ENCODE measurements around the gene ALCAM.
"Not testable (repeated sequence)": the region's sequence is repeated elsewhere in the genome, so short reads cannot be mapped to it uniquely, and the experiment has no call there.

Gene ALCAM

DNA sequence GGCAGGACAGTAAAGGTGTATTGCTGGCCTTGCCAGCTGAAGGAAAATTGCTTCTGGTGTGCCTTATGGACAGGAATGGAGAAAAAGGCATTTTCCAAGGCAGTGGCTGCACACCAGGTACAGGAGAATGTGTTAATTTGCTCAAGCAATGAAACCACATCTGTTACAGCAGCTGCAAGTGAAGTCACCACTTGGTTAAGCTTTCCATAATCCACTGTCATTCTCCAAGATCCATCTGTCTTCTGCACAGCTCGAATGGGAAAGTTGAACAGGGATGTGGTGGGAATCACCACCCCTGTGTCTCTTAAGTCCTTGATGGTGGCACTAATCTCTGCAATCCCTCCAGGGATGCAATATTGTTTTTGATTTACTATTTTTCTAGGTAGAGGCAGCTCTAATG, 236.8 kb downstream of the ALCAM start:
- DNase-seq: not testable (repeated sequence)

DNA sequence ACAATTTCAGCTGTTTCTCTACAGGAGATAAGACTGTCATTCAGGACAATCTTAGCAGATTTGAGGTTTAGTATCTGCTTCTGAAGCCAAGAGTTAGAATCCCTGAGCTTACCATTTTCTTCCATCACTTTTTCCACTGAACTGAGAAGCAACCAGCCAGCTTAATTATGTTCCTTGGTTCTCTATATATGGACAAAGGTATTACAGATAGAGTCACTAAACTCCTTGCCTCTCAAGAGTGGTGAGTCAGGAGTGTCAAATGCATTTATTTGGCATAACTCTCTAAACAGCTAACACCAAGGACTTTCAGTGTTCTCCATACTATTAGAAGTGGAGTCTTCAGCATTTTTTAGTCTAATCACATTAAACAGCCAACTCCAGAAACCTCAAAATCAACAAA, 239.3 kb downstream of the ALCAM start:
- DNase-seq: peak; percentile 78

DNA sequence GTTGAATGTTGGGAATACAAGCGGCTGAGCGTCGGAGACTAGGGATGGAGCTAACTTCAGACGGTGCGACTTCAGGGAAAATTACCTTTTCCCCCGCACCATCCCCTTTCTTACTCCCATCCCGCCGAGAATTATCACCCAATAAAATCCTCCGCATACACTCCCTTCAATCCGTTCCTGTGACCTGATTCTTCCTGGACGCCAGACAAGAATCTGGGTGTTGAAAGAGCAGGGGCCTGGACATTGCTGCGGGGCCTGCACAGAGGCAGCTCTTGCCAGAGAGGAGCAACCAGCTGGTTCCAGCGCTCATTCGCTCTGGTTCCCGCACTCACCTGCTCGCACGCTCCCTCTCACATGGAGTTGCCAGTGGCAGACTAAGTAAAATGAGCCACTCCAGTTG, 241.9 kb downstream of the ALCAM start:
- DNase-seq: peak; percentile 22

DNA sequence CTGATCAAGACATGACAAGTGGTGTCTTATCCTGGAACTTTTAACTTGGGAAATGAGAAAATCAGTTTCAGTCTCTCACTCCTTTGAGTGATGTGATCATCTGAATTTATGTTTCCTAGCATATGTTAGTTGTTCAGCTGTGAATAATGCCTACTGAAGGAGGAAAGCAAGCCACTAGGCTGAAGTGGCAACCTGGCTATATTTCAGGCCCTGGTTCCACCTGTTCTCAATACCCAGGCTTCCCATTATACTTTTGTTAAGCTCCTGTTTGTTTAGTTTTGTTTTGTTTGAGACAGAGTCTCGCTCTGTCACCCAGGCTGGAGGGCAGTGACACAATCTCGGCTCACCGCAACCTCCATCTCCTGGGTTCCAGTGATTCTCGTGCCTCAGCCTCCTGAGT, 243.8 kb downstream of the ALCAM start:
- DNase-seq: no peak

DNA sequence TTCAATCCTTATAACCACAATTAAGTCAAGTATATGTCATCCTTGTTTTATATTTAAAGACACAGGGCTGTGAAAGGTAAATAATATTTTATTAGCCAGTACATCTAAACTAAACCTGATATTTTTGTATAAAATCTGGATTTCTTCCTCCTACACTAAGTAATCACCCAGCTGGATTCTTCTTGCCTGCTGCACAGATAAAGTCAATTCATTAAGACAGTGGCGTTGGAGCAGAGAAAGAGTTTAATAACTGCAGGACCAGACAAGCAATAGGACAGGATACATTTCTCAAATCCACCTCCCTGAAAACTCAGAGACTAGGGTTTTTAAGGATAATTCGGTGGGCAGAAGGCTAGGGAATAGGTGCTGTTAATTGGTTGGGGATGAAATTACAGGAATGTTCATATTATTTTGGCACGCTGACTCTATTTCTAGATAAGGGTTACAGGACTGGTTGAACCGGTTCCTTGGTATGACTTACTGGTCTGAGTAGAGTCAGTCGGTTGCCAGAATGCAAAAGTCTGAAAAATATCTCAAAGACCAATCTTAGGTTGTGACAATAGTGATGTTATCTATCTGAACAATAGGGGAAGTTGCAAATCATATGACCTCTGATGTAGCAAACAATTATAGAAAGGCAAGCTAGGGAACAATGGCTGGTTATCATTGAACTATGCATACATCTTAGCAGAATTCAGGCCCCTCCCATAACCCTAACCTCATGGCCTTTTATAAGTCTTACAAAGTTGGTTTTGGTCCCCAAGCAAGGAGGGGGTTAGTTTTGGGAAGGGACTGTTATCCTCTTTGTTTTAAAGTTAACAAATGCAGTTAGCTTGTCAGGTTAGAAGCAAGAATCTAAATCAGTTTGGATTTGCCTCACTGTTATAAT, 244.8 kb downstream of the ALCAM start:
- no peak for DNase-seq

DNA sequence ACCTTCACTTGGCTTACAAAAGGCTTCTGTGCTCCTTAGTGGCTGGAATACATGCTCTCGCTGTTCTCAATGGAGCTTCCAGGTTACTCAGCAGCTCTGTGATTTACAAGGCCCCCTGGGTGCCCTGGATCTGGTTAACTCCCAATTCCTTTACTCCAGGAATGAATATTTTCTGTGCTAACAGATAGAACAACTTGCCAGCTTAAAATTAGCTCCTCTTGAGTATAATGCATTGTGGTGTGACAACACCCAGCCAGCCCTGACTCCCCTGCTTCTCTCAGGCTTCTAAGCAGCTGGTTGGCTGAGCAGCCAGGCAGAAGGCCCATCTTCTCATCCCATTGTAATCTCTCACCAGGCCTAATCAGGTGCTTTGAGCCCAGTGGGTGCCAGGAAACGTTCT, 246.4 kb downstream of the ALCAM start:
- peak; percentile 44 for DNase-seq

DNA sequence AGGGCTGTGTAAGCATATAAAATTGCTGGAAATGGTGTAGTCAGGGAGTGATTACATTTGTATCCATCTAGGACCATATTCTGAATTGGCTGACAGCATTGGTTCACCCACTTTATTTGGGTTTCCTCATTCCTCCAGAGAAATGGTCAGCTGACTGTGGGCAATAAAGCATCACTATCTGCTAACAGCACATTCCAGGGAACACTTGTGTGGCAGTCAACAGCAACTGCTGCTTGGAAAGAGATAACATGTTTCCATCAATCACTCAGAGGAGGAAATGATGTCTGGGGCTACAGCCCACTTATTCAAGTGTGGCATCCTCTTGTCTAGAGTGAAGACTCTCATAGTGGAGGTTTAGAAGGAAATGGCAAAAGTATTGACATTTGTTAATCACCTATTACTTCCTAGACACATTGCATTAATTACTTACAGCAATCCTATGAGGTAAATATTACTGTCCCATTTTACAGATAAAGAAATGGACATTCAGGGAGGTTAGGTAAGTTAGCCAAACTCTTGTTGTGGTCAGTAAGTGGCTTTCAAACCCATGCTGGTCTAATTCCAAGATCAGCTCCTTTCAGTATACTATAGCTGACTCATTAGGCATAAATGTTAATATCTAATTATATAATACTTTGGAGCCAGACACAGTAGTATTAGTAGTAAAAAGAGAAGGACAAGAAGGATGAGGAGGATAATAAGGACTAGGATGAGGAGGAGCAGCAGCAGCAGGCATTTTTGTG, 247.8 kb downstream of the ALCAM start:
- DNase-seq: peak; percentile 23

DNA sequence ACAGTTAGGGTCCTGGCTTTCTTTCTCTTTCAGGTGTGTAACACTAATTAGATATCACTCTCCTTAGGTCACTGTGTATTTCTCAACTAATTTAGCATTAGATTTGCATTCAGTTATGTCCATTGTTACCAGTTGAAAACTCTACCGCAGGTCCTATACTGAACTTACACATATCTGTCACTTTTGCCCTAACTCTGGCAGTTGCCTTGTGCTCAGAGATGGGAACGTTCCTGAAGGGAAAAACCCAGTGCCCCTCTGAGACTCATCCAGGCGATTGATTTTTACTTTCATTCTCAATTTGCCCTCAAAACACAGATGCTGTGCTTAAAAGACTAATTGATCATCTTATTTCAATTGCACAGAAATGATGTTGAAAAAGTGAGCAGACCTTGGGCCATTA, 249.1 kb downstream of the ALCAM start:
- DNase-seq: no peak

DNA sequence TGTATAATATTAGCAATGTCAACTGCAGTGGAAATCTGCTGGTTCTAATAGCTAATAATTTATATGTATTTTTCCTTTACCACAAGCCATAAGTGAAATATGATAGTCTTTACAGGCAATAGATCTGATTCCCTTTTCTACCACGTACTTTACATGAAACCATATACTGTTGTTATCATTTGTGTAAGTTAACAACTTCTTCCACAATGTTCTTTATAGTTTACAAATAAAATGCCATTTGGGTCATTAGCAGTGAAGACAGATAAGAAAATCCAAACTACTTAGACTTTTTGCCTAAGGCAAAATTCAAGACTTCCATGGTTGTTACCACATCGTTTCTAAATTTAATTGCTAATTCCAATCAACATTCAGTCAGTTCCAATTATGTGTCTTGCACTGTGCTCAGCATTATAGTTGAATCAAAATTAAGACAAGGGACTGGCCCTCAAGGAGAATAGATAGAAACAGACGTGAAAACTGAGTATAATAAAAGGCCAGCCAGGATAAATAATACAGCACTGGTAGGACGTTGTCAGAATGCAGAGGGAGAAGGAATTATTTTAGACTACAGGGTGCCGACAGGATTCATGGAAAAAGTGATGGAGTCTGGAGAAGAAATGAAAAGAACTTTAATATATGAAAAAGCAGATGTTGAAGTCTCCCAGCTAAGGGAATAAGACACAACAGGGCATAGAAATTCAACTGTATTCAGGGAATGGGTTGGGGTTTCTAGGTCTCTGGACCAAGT, 249.8 kb downstream of the ALCAM start:
- no peak for DNase-seq

DNA sequence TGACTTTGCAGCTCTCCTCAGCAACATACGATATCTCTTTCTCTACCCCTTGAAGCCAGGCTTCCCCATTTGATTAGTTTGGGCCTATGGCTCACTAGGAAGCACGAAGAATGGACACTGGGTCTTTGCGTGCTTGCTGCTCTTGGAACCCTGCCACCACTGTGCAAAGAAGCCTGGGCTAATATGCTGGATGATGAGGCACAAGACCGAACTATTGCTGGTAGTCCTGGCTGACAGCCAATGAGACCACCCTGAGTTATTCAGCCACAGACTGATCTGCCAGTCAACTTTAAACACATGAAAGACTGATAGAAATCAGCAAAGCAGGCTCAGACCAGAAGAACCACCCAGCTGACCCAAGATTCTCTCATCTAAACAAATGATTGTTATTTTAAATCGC, 251.8 kb downstream of the ALCAM start:
- DNase-seq: no peak

DNA sequence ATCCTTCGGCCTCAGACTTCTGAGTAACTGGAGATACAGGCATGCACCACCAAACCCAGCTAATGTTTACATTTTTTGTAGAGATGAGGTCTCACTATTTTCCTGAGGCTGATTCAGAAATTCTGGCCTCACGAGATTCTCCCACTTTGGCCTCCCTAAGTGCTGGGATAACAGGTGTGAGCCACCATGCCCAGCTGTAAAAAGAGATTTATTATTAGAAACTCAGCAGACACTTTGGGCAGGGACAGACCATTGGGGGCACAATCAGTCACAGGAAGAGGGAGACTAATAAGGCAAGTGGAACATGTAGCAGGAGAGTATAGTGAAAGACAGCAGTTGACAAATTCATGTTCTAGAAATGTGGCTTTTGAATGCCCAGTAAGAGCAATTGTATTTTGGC, 252.9 kb downstream of the ALCAM start:
- DNase-seq: no peak

DNA sequence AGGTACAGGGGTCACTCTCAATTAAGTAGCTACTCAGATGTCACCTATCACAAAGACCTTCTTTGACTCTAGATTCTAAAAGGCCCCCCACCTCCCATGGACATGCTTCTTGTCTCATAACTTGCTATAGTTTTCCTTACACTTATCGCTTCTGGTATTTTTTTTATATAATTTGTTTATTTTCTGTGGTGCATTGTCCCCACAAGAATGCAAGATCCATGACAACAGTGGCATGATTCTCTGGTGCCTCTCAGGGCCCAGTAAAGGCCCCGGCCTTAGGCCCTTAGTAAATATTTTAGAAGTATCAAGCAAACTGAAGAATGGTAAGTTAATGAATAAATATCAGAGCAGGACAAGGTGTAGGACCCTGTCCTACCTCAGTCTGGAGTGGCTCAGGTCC, 253.5 kb downstream of the ALCAM start:
- no peak for DNase-seq

DNA sequence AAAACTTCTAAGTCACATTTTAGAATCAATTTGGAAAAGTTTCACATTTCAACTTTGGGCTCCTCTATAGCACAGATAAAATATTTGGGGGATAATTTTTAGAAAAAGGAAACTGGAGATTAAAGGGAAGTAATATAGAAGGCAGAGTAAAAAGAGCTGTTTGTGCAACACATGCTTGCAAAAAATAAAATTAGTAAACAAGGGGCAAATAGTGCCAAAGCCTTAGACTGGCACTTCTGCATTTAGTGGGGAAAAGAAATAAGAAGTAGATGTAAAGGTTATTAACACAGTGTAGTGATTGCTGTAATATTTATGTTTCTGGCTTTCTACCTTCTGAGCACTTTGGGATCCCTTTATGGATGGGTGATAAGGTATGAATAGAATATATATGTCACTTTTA, 255.5 kb downstream of the ALCAM start:
- DNase-seq: no peak

Data from fibroblast of skin of right quadriceps (primary cell).